ENCODE data around the gene SLC11A1.

- no peak for TF ChIP-seq CTCF (IDR thresholded peaks at IDR 0.05)
- peak; percentile 81 to 90 for TF ChIP-seq POLR2AphosphoS5 (IDR thresholded peaks at IDR 0.05)
- TF ChIP-seq POLR2A (IDR thresholded peaks at IDR 0.05) = peak in 1 of 4 donors; percentile 41
- peak in 1 of 4 donors; percentile 84 for TF ChIP-seq EP300 (IDR thresholded peaks at IDR 0.05)
Observed at GRCh38 chr2:218378053-218378452, 4.0 kb upstream of the SLC11A1 start.

Data from upper lobe of left lung (tissue), 4 donors.